NCI-H1105 (cell line): Measurements from ENCODE around the gene ANKRD33B.
"Not testable (repeated sequence)": the region's sequence is repeated elsewhere in the genome, so short reads cannot be mapped to it uniquely, and the experiment has no call there.

Experiments
- DNase-seq: peaks from one replicate; lab custom pipeline; 2025; lab: John Stamatoyannopoulos, UW

The ANKRD33B gene

DNA sequence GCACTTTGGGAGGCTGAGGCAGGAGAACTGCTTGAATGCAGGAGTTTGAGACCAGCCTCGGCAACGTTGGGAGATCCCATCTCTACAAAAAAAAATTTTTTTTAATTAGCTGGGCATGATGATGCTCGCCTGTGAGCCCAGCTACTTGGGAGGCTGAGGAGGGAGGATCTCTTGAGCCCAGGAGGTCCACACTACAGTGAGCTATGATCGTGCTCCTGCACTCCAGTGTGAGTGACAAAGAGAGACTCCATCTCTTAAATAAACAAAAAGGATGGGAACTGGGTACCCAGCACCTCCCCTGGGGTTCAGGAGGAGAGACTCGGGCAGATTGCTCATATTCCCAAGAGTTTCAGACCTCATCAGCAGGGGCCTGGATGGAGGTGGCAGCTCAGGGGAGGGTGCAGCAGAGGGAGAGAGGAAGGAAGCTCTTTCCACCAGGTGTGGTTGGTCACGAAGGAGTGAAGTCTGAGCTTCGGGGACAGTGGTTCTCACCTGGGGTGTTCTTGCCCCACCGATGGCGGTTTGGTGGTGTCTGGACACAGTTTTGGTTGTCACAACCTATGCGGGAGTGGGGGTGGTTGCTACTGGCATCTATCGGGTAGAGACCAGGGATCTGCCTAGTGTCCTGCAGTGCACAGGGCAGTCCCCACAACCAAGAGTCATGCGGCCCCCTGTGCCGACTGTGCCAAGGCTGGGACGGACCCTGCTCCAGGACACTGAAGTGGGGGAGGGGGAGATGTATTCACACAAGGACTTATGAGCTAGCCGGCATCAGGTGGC is 72.7 kb downstream of the ANKRD33B start:
- no peak for DNase-seq

DNA sequence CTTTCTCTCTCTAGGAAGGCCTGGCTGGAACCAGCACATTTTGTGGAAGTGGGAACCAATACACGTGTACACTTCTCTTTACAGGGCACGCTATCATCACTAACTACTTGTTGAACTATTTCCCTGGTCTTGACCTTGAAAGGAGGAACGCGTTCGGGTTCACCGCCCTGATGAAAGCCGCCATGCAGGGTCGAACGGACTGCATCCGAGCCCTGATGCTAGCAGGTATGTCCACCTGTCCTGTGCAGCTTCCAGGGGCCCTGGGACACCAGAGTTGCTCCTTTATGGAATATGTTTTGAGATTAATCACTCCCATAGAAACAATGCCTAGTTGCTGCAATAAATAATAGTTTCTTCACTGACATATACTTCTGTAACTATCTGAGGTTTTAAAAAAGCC is 74.1 kb downstream of the ANKRD33B start:
- no peak for DNase-seq

DNA sequence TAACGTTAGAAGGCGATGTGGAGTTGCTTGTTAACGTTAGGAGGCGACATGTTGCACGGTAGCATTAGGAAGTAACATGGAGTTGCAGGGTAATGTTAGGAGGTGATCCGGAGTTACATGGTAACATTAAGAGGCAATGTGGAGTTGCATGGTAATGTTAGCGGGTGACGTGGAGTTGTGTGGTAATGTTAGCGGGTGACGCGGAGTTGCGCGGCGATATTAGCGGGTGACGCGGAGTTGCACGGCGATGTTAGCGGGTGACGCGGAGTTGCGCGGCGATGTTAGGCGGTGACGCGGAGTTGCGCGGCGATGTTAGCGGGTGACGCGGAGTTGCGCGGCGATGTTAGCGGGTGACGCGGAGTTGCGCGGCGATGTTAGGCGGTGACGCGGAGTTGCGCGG is 74.9 kb downstream of the ANKRD33B start:
- DNase-seq = not testable (repeated sequence)

DNA sequence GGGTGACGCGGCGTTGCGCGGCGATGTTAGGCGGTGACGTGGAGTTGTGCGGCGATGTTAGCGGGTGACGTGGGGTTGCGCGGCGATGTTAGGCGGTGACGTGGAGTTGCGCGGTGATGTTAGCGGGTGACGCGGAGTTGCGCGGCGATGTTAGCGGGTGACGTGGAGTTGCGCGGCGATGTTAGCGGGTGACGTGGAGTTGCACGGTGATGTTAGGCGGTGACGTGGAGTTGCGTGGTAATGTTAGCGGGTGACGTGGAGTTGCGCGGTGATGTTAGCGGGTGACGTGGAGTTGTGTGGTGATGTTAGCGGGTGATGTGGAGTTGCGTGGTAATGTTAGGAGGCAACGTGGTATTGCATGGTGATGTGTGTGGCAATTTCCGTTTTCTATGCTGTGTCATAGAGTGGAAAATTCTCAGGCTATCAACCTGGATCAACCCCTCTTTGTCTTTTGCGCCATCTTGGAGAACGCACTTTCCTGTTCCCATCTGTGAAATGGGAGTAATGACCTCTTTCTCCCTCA is 76.0 kb downstream of the ANKRD33B start:
- no peak for DNase-seq

DNA sequence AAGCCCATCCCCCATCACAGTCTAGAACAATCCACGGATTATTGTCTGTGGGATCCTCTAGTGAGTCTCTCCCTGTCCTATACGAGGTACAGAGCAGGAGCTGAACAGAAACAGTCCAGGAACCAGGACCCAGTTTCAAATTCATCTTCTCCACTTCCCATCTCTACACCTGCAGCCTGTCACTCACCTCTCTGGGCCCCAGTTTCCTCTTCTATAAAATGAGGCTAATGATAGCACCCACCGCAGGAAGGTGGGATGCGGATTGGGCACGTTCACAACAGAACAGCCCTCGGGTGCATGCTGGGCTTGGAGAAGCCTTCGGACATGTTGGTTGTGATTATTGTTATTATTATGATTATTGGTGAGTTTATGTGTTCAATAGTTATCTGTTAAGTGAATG is 78.5 kb downstream of the ANKRD33B start:
- DNase-seq = no peak

DNA sequence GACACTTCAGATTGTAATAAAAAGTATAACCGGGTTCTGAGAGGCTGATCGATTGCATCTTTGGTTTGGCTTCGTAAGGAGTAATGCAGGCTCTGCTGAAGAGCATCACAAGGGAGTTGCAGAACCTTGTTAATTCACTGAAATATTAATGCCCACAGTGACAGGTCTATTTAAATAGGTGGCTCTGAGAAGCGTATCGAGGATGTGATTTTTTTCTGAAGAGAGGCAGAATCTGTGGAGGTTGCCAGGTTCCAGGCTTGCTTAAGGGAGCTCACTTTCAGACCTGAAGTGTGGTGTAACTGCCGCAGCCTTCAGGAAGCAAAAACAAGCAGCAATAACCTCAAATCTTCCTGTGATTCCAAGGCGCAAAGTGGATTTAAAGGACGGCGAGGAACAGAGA is 80.3 kb downstream of the ANKRD33B start:
- no peak for DNase-seq

DNA sequence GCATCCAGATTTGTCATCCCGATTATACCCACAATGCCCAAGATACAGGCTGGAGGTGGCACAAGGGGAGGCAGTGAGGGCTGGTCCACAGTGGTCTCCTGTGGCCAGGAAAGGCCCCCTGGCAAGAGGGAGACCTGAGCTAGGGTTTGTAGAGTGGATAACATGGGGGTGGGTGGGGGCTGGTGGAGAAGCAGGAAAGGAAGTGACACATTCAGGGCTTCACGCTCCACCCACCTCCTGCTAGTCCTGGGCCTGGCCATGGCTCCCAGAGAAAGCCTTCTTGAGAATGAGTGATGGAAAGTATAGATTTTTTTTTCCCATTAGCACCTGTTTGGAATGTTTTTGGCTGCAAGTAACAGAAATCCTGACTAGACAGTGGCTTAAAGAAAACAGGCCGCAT is 81.3 kb downstream of the ANKRD33B start:
- no peak for DNase-seq

DNA sequence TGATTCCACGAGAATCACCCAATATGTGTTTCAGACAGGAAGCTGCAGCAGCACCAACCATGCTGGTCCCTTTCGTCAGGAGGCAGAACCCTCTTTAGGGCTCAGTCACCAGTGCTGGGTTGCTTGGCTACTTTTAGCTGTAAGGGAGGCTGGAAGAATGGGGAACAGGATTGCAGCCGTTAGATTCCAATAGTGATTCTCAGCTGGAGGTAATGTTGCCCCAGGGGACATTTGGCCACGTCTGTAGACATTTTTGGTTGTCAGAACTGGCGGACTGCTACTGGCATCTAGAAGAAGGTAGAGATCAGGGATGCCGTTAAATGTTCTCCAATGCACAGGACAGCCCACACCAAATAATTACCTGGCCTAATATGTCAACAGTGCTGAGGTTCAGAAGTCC is 81.8 kb downstream of the ANKRD33B start:
- DNase-seq = no peak

DNA sequence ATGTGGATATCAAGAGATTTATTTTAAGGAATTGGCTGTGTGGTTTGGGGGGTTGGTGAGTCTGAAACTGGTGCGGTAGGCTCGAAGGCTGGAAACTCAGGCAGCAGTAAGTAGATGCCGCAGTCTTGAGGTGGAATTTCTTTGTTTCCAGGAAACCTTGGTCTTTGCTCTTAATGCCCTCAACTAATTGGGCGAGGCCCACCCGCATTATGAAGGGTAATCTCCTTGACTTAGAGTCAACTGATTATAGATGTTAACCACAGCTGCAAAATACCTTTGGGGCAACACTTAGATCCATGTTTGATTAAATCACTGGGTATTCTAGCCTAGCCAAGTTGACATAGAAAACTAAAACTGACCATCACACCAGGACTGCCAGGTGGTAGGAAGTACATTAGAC is 83.8 kb downstream of the ANKRD33B start:
- DNase-seq = no peak

DNA sequence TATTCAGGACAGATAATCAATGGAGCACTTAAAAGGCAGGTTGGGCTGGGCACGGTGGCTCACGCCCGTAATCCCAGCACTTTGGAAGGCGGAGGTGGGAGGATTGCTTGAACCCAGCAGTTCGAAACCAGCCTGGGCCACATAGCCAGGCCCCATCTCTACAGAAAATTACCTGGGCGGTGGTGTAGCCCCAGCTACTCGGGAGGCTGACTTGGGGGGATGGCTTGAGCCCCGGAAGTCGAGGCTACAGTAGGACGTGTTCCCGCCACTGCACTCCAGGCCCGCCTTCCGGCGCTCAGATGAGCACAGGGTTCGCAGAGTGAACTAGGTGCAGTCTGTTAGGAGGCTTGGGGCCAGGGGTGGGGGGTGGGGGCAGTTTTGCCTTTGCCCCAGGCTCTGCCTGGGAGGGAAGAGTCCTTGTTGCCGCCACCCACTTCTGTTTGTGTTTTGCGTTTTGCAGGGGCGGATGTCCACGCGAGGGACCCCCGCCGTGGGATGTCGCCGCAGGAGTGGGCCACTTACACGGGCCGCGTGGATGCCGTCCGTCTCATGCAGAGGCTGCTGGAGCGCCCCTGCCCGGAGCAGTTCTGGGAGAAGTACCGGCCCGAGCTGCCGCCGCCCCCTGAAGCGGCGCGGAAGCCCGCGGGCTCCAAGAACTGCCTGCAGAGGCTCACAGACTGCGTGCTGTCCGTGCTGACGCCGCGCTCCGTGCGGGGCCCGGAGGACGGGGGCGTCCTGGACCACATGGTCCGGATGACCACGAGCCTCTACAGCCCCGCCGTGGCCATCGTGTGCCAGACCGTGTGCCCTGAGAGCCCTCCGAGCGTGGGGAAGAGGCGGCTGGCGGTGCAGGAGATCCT is 85.2 kb downstream of the ANKRD33B start:
- no peak for DNase-seq

DNA sequence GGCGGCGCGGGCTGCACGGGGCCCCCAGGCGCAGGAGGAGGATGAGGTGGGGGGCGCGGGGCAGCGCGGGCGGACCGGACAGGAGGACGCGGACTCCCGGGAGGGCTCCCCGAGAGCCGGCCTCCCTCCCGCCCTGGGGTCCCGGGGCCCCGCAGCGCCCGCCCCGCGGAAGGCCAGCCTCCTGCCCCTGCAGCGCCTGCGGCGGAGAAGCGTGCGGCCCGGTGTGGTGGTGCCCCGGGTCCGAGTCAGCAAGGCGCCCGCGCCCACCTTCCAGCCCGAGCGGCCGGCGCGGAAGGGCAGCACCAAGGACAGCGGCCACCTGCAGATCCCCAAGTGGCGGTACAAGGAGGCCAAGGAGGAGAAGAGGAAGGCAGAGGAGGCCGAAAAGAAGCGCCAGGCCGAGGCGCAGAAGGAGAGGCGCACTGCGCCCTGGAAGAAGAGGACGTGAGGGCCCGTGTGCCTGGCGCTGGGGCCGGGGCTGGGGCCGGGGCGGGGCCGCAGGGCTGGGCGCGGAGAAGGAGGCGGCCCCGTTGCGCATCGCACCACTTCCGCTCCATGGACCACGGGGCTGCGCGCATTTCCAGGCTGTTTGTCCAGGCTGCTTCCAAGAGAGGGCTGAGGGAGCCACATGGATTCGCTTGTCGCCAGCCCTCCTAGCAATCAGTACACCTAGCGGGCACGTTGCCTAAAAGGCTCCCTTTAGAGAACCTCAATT is 86.0 kb downstream of the ANKRD33B start:
- no peak for DNase-seq

DNA sequence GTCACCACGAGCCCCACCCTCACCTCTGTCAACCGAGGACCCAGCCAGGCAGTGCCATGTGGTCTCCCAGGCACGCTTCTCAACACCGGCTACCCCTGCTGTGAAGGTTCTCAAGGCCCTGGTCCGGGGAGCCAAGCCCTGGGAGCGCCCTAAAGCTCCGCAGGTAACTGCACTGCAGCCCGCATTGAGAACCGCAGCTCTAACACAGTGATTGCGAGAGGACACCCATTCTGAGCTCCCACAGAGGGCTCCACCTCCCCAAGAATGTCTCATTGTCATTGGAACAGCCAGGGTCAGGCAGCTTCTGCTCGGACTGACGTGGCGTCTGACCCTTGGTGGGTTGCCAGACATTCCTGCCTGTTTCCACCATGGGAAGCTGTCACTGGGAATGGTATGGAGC is 88.3 kb downstream of the ANKRD33B start:
- no peak for DNase-seq

DNA sequence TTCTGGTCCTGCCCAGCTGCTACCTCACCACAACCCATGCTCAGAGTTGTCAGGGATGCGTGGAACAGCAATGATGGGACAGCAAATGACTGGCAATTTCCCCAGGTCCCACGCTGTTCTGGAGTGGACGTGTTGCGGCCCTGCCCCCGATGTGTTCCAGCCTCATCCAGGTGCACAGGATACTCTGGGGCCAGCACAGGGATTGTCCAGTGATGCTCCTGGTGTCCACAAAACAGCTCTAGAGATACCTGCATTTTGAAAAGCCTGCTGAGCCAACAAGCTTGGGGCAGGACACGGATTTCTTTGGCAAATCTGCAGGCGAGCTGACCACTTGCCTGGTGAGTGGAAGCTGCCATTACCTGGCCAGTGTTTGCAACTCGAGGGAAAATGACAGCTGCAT is 88.7 kb downstream of the ANKRD33B start:
- no peak for DNase-seq

DNA sequence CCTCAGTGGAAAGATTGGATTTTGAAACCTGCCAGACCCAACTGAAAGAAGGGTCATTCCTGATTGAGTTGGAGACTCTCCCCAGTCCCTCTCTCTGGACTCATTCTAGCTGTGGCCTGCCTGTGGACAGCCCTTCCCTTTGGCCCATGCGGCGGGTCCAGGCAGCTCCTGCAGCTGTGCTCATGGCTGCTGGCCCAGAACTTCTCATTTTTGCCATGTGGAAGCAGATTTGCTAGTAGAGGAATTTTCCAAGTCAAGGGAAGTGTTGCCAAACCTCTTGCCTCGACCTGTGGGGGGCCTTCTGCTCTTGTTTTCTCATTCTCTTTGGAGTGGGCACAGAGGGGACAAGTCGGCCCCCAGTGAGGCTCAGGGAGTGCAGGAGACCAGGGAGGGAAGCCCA is 89.2 kb downstream of the ANKRD33B start:
- no peak for DNase-seq

DNA sequence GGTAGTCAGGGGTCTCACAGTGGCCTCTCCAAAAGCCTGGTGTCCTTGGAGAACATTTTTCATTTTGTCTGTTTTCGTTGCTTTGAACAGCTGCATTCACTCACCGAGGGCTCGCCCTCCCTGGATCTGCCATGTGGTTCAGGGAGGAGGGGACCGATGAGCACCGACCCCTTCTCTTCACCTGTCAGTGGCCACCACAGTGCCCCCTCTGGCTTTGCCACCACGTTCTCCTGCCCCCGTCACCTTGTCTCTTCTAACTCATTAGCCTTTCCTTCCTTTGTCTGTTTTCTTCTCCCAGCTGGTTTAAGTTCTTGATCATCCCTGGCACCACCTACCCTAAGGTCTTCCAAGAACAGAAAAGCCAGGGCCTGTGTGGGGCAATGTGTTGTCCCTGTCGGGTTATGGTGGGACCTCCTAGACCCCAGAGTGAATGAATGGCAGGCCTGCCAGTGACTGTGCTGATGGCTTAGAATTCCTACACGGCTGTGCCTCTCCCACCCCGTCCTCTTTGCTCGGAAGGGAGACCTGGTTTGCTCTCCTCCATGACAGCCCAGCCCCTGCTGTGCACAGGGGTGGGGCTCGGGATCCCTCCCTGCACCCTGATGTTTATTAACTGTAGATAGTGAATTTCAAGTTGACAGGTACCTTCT is 90.0 kb downstream of the ANKRD33B start:
- no peak for DNase-seq

DNA sequence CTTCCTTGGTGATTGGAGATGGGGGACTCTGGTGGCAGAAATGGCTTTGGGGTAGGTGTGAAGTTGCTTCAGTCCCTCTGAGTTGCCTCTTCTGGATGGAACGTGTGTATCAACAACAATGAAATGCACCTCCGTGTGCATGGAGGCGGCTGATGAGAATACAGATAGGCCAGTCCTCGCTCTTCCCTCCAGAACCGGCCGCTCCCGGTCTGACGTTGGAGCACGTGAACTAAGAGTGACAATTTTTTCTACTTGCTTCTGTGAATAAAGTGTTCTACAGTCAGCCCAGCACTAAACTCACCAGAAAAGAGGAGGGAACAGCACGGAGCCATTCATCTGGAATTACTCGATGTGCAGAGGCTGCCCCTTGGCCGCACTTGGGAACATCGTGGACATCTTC is 90.7 kb downstream of the ANKRD33B start:
- no peak for DNase-seq

DNA sequence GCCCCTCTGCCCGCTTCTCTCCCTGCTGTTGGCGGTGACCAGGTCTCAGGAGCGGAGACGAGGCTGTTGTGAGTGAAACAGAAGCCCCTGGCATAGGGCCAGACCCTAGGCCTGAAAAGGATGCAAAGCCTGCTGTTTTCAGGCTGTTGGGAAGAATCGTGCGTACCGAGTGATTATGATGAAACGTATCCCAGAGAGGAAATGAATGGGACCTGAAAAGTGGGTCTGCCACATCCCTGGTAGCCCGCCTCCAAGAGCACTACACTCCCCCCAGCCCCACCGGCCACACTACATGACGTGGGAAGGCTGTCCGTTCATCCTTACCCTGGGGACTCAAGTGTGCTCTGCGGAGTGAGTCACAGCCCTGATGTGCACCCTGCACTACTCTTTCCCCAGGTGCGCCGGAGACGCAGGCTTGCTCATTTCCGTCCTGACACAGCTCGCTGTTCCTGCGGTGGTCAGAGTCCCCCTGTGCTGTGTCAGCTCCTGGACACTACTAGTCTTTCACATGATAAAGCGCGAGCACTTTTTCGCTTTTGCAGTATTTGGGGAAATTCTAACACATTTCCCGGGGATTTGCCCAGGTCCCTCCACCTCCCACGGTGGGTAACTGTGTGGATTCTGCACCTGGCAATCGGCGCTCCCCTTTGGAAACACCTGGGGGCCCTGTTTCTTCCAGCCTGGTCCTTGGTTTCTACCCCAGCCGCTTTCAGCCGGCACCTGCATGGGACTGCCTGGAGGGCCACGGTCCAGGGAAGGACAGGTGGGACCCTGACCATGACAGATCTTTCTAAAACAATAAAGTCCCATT is 91.5 kb downstream of the ANKRD33B start:
- DNase-seq = no peak

DNA sequence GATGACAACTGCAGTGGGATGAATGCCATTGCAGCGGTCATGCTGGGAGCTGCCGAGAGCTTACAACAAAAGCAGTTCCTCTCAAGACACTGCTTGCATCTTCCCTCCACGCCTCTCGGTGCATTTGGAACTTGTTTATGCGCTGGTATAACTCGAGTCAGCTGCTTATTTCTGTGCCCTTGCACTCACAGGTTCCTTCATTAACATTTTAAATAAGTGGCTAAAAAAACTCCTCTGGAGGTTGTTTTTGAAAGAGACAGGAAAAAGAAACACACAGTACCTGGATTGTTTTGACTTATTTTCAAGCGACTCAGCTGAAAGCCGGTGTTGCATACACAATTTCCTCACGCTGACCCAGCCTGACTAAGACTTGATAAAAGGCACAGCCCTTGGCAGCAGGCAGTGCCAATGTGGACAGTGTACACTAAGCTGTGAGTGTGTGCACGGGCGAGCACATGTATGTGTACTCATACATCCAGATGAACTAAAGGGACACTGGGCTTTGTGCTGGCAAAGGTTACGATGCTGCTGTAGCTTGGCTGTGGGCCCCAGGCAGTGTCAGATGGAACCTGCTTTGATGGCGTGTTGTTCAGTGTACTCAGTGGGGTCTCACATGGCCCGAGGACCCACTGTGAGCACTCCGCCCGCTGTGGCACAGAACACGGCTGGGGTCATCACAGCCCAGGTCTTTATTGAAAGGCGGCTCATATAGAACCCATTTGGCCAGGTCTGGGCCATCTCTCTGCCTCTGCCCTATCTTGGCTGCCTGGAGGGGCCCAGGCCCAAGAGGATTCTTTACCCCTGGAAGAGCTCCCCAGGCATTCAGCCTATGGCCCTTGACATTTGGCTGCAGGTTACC is 92.3 kb downstream of the ANKRD33B start:
- no peak for DNase-seq

DNA sequence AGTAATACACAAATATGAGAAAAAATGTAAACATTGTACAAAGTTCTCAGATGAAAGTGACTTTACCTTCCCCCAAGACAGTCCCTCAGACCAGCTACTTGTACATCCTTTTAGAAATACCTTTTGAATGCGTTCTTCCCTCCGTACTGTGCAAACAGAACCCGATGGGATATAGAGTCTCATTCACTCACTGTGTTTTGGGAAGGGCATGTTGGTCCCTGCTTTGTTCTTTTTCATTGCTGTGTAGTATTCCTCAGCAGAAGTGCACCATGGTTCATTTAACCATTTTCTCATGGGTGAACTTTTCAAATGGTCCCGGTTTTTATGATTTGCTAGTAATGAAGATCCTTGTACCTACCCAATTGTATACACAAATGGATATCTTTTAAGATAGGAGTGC is 94.4 kb downstream of the ANKRD33B start:
- no peak for DNase-seq

DNA sequence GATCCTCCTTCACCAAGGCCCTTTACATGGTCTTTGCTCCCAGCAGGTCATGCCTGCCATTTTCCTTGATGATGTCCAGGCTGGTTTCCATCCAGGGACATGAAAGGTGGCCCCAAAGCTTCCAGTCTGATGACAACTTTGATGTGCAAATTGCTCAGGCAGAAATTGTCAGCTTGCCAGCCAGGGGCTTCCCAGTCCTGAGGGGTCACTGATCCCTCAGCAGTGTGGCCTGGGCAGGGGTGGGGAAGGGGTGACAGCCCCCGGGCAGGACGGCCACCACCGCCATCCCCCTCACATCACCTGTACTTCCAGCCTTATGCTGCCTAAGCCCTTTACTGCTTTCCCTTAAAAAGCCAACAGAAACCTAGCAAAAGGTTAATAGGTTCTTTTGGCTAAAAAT is 96.3 kb downstream of the ANKRD33B start:
- DNase-seq = no peak
